ENCODE data around the gene PROM1. TPM values are rescaled to one million over a fixed set of nuclear protein-coding genes. Genes with fewer than 3 reads are reported as not detected.
A peak's percentile ranks its signal among the peaks of the same experiment; 100 is the strongest.

PROM1 gene
- total RNA-seq, 1 donor from 2014 or later: 65.3 TPM

GRCh38 chr4:16066586-16067128 lies 17.2 kb downstream of the PROM1 start:
- H3K36me3 Mint-ChIP-seq (ENCODE audit: low read depth): peaks cover 31% of the 10 kb centered on the region
- no peak for DNase-seq (ENCODE audit: low read depth, low spot score)
- H3K4me3 Mint-ChIP-seq: no peak overlapping the region
- H3K4me1 Mint-ChIP-seq: peaks cover 16% of the 10 kb centered on the region
- H3K27me3 Mint-ChIP-seq (ENCODE audit: low read depth): no peaks in the 10 kb centered on the region
- H3K27ac Mint-ChIP-seq (ENCODE audit: unreplicated experiment): no peak overlapping the region
- H3K9me3 Mint-ChIP-seq: peaks cover 9% of the 10 kb centered on the region
- no peak for TF ChIP-seq CTCF (conservative IDR thresholded peaks at IDR 0.05)

GRCh38 chr4:16065066-16065465 lies 18.8 kb downstream of the PROM1 start:
- Mint-ChIP-seq H3K36me3 (ENCODE audit: low read depth) (peaks cover 31% of the 10 kb centered on the region), H3K27ac (ENCODE audit: unreplicated experiment) (no peak overlapping the region), H3K4me3 (no peak overlapping the region), H3K9me3 (peaks cover 9% of the 10 kb centered on the region), H3K27me3 (ENCODE audit: low read depth) (no peaks in the 10 kb centered on the region), H3K4me1 (peaks cover 9% of the 10 kb centered on the region)
- TF ChIP-seq CTCF (conservative IDR thresholded peaks at IDR 0.05): no peak
- DNase-seq (ENCODE audit: low read depth, low spot score): no peak

- DNase-seq (ENCODE audit: low read depth, low spot score): no peak
- no peak for TF ChIP-seq CTCF (conservative IDR thresholded peaks at IDR 0.05)
- no peak overlapping the region for H3K27ac Mint-ChIP-seq (ENCODE audit: unreplicated experiment)
Measured at GRCh38 chr4:16062601-16063000, 21.2 kb downstream of the PROM1 start.

GRCh38 chr4:16056681-16057385 lies 27.0 kb downstream of the PROM1 start:
- Mint-ChIP-seq H3K4me1 (peaks cover 12% of the 10 kb centered on the region), H3K9me3 (no peaks in the 10 kb centered on the region), H3K27ac (ENCODE audit: unreplicated experiment) (peak overlapping the region; percentile 21), H3K36me3 (ENCODE audit: low read depth) (peaks cover 4% of the 10 kb centered on the region), H3K27me3 (ENCODE audit: low read depth) (no peaks in the 10 kb centered on the region), H3K4me3 (no peak overlapping the region)
- TF ChIP-seq CTCF (conservative IDR thresholded peaks at IDR 0.05): no peak
- DNase-seq (ENCODE audit: low read depth, low spot score): no peak

More at GRCh38 chr4:16062601-16063000, 21.2 kb downstream of the PROM1 start:
- H3K9me3 Mint-ChIP-seq: peaks cover 9% of the 10 kb centered on the region
- H3K27me3 Mint-ChIP-seq (ENCODE audit: low read depth): no peaks in the 10 kb centered on the region
- H3K4me1 Mint-ChIP-seq: peaks cover 9% of the 10 kb centered on the region
- no peak overlapping the region for H3K4me3 Mint-ChIP-seq
- peaks cover 26% of the 10 kb centered on the region for H3K36me3 Mint-ChIP-seq (ENCODE audit: low read depth)

GRCh38 chr4:16055873-16056272 lies 27.9 kb downstream of the PROM1 start:
- Mint-ChIP-seq H3K9me3 (no peaks in the 10 kb centered on the region), H3K4me3 (no peak overlapping the region), H3K4me1 (peaks cover 12% of the 10 kb centered on the region), H3K27ac (ENCODE audit: unreplicated experiment) (no peak overlapping the region), H3K27me3 (ENCODE audit: low read depth) (no peaks in the 10 kb centered on the region), H3K36me3 (ENCODE audit: low read depth) (peaks cover 4% of the 10 kb centered on the region)
- DNase-seq (ENCODE audit: low read depth, low spot score): no peak
- TF ChIP-seq CTCF (conservative IDR thresholded peaks at IDR 0.05): no peak

All from neural crest cell (in vitro differentiated cells).